NB4 (cell line): ENCODE results near the gene SDR42E2.

Experiments
- DNase-seq: peaks from one replicate; pipeline ENCODE4 v3.0.0; 2010; ENCODE audit warnings: low read depth
- H3K4me3 ChIP-seq: one replicate; pipeline ENCODE4 v1.5.1; 2011; ENCODE audit warnings: mild to moderate bottlenecking, low read depth, low read length, moderate library complexity
- MYC ChIP-seq: IDR thresholded peaks from 2 replicates; pipeline ENCODE4 v1.6.1; 2011; ENCODE audit warnings: low read depth, low read length
- POLR2A ChIP-seq: IDR thresholded peaks from 2 replicates; pipeline ENCODE4 v1.6.1; 2011; ENCODE audit warnings: mild to moderate bottlenecking; ENCODE audit not compliant: insufficient read length; ENCODE audit errors: extremely low read depth
- TF ChIP-seq, protein P1 (sequence below): IDR thresholded peaks from 2 replicates; pipeline ENCODE4 v1.6.1; 2011; ENCODE audit warnings: low read depth, low read length
- TF ChIP-seq, protein P2 (sequence below): IDR thresholded peaks from one replicate; pipeline ENCODE4 v1.5.1; 2012; ENCODE audit warnings: low read depth, low read length

SDR42E2 gene

DNA sequence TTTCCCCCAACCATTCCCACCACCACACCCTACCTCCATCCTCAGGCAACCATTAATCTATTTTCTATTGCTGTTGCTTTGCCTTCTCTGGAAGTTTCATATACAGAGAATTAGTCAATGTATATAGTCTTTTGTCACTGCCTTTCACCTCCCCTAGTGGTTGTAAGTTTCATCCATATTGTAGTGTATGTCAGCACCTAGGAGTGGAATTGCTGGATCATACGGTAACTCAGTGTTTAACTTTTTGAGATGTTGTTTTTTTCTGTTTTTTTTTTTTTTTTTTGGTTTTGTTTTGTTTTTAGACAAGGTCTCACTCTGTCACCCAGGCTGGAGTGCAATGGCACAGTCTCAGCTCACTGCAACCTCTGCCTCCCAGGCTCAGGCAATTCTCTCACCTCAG lies 60.7 kb downstream of the SDR42E2 start:
- TF ChIP-seq, protein P1, sequence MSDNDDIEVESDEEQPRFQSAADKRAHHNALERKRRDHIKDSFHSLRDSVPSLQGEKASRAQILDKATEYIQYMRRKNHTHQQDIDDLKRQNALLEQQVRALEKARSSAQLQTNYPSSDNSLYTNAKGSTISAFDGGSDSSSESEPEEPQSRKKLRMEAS = no peak
- TF ChIP-seq MYC (no peak), POLR2A (no peak)
- TF ChIP-seq, protein P2, sequence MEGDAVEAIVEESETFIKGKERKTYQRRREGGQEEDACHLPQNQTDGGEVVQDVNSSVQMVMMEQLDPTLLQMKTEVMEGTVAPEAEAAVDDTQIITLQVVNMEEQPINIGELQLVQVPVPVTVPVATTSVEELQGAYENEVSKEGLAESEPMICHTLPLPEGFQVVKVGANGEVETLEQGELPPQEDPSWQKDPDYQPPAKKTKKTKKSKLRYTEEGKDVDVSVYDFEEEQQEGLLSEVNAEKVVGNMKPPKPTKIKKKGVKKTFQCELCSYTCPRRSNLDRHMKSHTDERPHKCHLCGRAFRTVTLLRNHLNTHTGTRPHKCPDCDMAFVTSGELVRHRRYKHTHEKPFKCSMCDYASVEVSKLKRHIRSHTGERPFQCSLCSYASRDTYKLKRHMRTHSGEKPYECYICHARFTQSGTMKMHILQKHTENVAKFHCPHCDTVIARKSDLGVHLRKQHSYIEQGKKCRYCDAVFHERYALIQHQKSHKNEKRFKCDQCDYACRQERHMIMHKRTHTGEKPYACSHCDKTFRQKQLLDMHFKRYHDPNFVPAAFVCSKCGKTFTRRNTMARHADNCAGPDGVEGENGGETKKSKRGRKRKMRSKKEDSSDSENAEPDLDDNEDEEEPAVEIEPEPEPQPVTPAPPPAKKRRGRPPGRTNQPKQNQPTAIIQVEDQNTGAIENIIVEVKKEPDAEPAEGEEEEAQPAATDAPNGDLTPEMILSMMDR = no peak
- no peak overlapping the region for H3K4me3 ChIP-seq
- DNase-seq = no peak

DNA sequence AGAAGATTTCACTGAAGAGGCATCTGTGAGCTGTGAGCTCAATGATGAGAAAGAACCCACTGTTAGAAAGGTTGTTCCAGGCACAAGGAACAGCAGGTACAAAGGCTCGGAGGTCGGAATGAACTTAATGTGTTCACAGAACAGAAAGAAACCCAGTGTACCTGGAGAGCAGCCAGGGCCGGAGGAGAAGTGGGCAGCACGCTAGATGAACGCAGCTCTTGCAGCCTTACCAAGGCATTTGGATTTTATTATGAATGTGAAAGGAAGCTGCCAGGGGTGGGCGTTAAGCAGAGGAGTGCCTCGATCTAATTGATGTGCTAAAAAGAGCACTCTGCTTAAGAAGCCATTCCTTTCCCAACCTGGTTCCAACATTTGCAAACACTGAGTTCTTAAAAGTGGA lies 62.8 kb downstream of the SDR42E2 start:
- H3K4me3 ChIP-seq = no peak overlapping the region
- TF ChIP-seq, protein P1 = no peak
- TF ChIP-seq MYC (no peak), POLR2A (no peak)
- TF ChIP-seq, protein P2 = no peak
- DNase-seq = no peak

GRCh38 chr16:22229889-22230288 lies 67.6 kb downstream of the SDR42E2 start:
- DNase-seq = no peak
- TF ChIP-seq MYC (no peak), POLR2A (no peak)
- TF ChIP-seq, protein P2 = no peak
- TF ChIP-seq, protein P1 = no peak
- H3K4me3 ChIP-seq = no peak overlapping the region

DNA sequence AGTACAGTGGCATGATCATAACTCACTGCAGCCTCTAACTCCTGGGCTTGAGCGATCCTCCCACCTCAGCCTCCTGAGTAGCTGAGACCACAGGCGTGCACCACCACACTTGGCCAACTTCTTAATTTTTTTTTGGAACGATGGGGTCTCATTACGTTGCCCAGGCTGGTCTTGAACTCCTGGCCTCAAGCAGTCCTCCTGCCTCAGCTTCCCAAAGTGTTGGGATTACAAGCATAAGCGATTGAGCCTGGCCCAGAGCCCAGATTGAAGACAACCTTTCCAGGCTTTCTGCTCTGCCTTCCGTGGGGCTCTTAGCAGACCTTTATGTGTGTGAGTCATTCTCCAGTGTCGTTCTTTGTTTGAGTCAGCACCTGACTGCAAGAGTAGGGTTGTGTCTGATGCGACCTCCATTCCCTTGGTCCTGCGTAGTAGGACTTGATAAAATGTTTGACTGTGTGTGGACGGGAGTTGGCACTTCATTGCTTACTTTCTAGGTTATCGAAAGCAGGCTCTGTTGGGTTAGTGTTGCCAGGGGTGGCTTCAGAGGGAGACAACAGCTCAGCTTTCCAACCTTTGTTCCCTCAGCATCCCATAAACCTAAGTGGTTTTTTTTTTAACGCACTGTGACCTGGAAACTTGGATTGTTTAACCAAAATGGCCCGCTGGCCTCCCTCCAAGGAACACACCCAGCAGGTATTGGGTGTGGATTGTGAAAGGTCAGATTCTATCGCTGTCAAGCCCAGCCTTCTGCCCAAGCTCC lies 70.2 kb downstream of the SDR42E2 start:
- H3K4me3 ChIP-seq = no peak overlapping the region
- no peak for DNase-seq
- no peak for TF ChIP-seq MYC
- no peak for TF ChIP-seq POLR2A
- TF ChIP-seq, protein P1 = no peak
- TF ChIP-seq, protein P2 = no peak

DNA sequence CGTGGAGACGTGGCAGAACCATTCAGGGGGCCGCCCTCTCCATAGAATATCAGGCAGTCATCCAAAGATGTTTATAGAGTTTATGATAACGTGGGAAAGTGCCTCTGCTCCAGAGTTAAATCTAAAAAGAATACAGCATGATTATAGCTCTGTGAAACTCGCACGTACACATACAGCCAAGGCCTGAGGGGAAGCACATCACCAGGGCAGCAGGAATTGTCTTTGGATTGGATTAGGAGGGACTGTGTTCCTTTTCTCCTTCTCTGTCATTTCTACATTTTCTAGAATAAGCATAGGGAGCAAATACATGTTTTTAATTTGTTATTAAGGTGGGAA lies 70.7 kb downstream of the SDR42E2 start:
- no peak for TF ChIP-seq POLR2A
- TF ChIP-seq, protein P2 = no peak

More for the DNA sequence above, 70.7 kb downstream of the SDR42E2 start:
- DNase-seq = no peak
- H3K4me3 ChIP-seq = no peak overlapping the region
